Ectodermal cell (in vitro differentiated cells): ENCODE measurements around the gene SORCS3.
"Not testable (repeated sequence)": the region's sequence is repeated elsewhere in the genome, so short reads cannot be mapped to it uniquely, and the experiment has no call there.

Experiments
- H3K27ac ChIP-seq: 2 replicates; pipeline ENCODE4 v1.7.0; 2013; ENCODE audit warnings: mild to moderate bottlenecking, low read depth, low read length; ENCODE audit not compliant: insufficient read depth, poor library complexity, severe bottlenecking
- H3K27me3 ChIP-seq: 2 replicates; pipeline ENCODE4 v1.7.0; 2013; ENCODE audit warnings: mild to moderate bottlenecking, low read length; ENCODE audit not compliant: insufficient read depth, control insufficient read depth, poor library complexity, severe bottlenecking
- H3K36me3 ChIP-seq: one replicate; pipeline ENCODE4 v1.7.0; 2013; ENCODE audit warnings: low read length; ENCODE audit not compliant: control insufficient read depth, insufficient read depth
- H3K4me1 ChIP-seq: one replicate; pipeline ENCODE4 v1.7.0; 2013; ENCODE audit warnings: low read length; ENCODE audit not compliant: control insufficient read depth, insufficient read depth
- H3K4me3 ChIP-seq: 2 replicates; pipeline ENCODE4 v1.7.0; 2013; ENCODE audit warnings: low read depth, low read length, control low read depth; ENCODE audit not compliant: insufficient read depth
- H3K9me3 ChIP-seq: 2 replicates; pipeline ENCODE4 v1.7.0; 2013; ENCODE audit warnings: mild to moderate bottlenecking, low read length, moderate library complexity; ENCODE audit not compliant: control insufficient read depth
- WGBS, 2 experiments: methylation state at CpG; one replicate each; pipeline ENCODE4 v1.1.7; 2013; ENCODE audit warnings: missing lambda C conversion rate in 2 of 2; 5-methylcytosine and 5-hydroxymethylcytosine counted together

SORCS3 gene

DNA sequence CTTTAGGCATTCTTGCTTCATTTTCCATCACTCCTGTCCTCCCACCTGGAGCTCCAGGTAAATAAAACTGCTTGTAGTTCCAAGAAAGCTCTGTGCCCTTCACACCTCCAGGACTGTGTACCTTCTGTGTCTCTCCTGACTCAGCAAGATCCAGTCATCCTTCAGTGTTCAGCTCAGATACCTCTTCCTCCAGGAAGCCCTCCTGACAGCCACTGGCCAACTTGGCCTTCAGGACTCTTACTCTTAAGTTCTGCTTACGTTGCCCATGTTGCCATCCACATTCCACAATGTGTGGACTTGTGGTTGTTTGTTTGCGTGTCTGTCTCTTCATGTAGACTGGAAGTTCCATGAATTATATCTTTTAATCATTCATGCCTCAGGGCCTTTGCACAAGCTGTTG is 48.0 kb downstream of the SORCS3 start:
- WGBS, 2 experiments: 96 to 100% methylated on average over 2 of the region's 2 CpGs
- Histone ChIP-seq H3K27me3 (no peaks in the 10 kb centered on the region), H3K4me3 (no peak overlapping the region), H3K36me3 (no peaks in the 10 kb centered on the region), H3K4me1 (no peaks in the 10 kb centered on the region), H3K27ac (no peak overlapping the region), H3K9me3 (no peaks in the 10 kb centered on the region)

GRCh38 chr10:104689547-104689946 is 48.5 kb downstream of the SORCS3 start:
- WGBS, 2 experiments: 94 to 96% methylated on average over 3 of the region's 3 CpGs
- Histone ChIP-seq H3K4me1 (no peaks in the 10 kb centered on the region), H3K27ac (no peak overlapping the region)

GRCh38 chr10:104690101-104690500 is 49.0 kb downstream of the SORCS3 start:
- no peak overlapping the region for H3K27ac ChIP-seq
- H3K4me1 ChIP-seq: no peaks in the 10 kb centered on the region
- 90 to 95% methylated on average over 3 of the region's 3 CpGs for WGBS, 2 experiments
- no peak overlapping the region for H3K4me3 ChIP-seq
- H3K9me3 ChIP-seq: no peaks in the 10 kb centered on the region
- H3K27me3 ChIP-seq: no peaks in the 10 kb centered on the region
- no peaks in the 10 kb centered on the region for H3K36me3 ChIP-seq

More at GRCh38 chr10:104689547-104689946, 48.5 kb downstream of the SORCS3 start:
- H3K27me3 ChIP-seq: no peaks in the 10 kb centered on the region
- no peaks in the 10 kb centered on the region for H3K36me3 ChIP-seq
- no peaks in the 10 kb centered on the region for H3K9me3 ChIP-seq
- no peak overlapping the region for H3K4me3 ChIP-seq

- H3K27me3 ChIP-seq: no peaks in the 10 kb centered on the region
- H3K4me1 ChIP-seq: no peaks in the 10 kb centered on the region
- no peaks in the 10 kb centered on the region for H3K36me3 ChIP-seq
- no peaks in the 10 kb centered on the region for H3K9me3 ChIP-seq
- H3K27ac ChIP-seq: no peak overlapping the region
- H3K4me3 ChIP-seq: no peak overlapping the region
- 77 to 81% methylated on average over 1 of the region's 1 CpG for WGBS, 2 experiments
Measured at GRCh38 chr10:104690959-104691358, 49.9 kb downstream of the SORCS3 start.

GRCh38 chr10:104694074-104694473 is 53.0 kb downstream of the SORCS3 start:
- H3K4me1 ChIP-seq: no peaks in the 10 kb centered on the region
- WGBS, 2 experiments: 78 to 91% methylated on average over 1 of the region's 1 CpG
- H3K4me3 ChIP-seq: no peak overlapping the region
- no peak overlapping the region for H3K27ac ChIP-seq
- H3K36me3 ChIP-seq: no peaks in the 10 kb centered on the region
- H3K27me3 ChIP-seq: no peaks in the 10 kb centered on the region
- no peaks in the 10 kb centered on the region for H3K9me3 ChIP-seq

GRCh38 chr10:104703262-104703661 is 62.2 kb downstream of the SORCS3 start:
- H3K4me1 ChIP-seq, H3K4me3 ChIP-seq, H3K27me3 ChIP-seq, H3K27ac ChIP-seq, H3K36me3 ChIP-seq, H3K9me3 ChIP-seq: not testable (repeated sequence)
- 82 to 87% methylated on average over 4 of the region's 4 CpGs for WGBS, 2 experiments

DNA sequence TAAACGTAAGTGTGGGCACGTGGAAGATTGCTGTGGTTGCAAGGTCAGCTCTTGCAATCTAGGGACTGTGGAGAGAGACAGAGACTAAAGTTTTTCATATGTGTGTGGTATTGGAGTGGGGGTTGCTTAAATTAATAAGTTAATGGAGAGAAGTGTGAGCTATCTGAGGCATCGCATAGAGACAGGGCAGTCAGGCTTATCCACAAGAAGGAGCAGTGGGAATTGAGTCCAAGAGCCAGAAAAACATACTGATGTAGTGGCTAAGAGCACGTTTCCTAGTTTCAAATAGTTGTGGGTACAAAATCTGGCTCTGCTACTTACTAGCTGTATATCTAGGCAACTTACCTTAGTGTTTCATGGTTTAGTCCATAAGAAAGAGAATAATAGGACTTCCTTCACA is 65.8 kb downstream of the SORCS3 start:
- Histone ChIP-seq H3K4me1 (no peaks in the 10 kb centered on the region), H3K9me3 (no peaks in the 10 kb centered on the region), H3K4me3 (no peak overlapping the region), H3K36me3 (no peaks in the 10 kb centered on the region), H3K27ac (no peak overlapping the region), H3K27me3 (no peaks in the 10 kb centered on the region)
- 95 to 96% methylated on average over 4 of the region's 4 CpGs for WGBS, 2 experiments

DNA sequence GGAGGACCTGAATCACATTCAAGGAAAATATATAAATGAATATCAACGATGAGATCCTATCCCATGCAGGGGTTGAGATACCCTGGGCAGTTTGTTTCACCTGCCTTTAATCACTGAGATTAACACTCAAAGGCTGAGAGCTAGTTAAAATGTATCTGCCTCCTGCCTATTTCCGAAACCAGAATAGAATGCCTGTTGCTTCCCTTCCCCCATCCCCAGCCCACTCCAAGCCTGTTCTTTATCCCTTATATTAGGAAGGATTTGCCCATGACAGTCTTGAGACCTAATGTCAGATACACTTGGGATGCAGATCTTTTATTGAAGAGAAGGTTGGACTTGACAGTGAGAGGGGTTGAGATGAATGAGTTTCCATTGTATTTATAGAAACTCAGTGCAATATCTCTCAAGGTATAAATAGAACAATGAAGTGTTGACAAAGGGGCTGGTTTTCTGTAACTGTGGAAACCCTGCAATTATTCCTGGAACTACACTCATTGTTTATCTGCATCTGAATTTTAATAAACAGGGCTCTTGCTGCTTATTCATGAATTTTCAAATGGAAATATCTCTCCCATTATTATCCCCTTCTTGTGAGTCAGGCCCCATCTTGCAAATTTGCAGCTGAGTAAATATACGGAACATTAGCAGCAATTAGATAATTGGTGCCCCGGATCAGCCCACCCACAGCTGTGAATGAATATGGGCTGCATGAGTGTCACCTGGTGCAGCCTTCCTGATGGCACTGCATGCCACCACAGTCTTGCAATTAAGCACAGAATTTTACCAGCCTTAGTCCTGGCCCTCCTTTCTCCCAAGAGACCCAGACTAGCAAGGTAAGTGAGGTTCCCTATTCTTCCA is 66.7 kb downstream of the SORCS3 start:
- H3K27me3 ChIP-seq: no peaks in the 10 kb centered on the region
- WGBS, 2 experiments: 81 to 85% methylated on average over 4 of the region's 4 CpGs
- H3K36me3 ChIP-seq: no peaks in the 10 kb centered on the region
- H3K4me3 ChIP-seq: no peak overlapping the region
- H3K27ac ChIP-seq: no peak overlapping the region
- no peaks in the 10 kb centered on the region for H3K4me1 ChIP-seq
- no peaks in the 10 kb centered on the region for H3K9me3 ChIP-seq

- Histone ChIP-seq H3K27me3 (no peaks in the 10 kb centered on the region), H3K4me3 (no peak overlapping the region), H3K36me3 (no peaks in the 10 kb centered on the region), H3K9me3 (no peaks in the 10 kb centered on the region), H3K27ac (peak overlapping the region; percentile 16), H3K4me1 (no peaks in the 10 kb centered on the region)
- WGBS, 2 experiments: 89 to 93% methylated on average over 3 of the region's 3 CpGs
Measured at GRCh38 chr10:104711302-104711721, 70.2 kb downstream of the SORCS3 start.

GRCh38 chr10:104730593-104730992 is 89.5 kb downstream of the SORCS3 start:
- not testable (repeated sequence) for H3K36me3 ChIP-seq, H3K4me3 ChIP-seq, H3K9me3 ChIP-seq, H3K27me3 ChIP-seq, H3K27ac ChIP-seq
- WGBS, 2 experiments: 91 to 92% methylated on average over 2 of the region's 2 CpGs
- peaks cover 21% of the 10 kb centered on the region for H3K4me1 ChIP-seq
